Myocyte (in vitro differentiated cells): ENCODE data around the gene XXYLT1. TPM values are rescaled to one million over a fixed set of nuclear protein-coding genes. Genes with fewer than 3 reads are reported as not detected.
A peak's percentile ranks its signal among the peaks of the same experiment; 100 is the strongest.
"Not testable (repeated sequence)": the region's sequence is repeated elsewhere in the genome, so short reads cannot be mapped to it uniquely, and the experiment has no call there.

ENCODE experiments used
- DNase-seq: peaks from one replicate; pipeline ENCODE4 v3.0.0-alpha.2; 2012; ENCODE audit warnings: low read depth
- polyA plus RNA-seq: library from polyadenylated mRNA; unstranded; fragments of >200 nt; gene quantifications from one replicate; pipeline ENCODE4 v1.2.1, GENCODE V29; 2012; ENCODE audit warnings: missing spikeins
- total RNA-seq: library from RNA; depleted of rRNA; stranded (reverse); fragments of >200 nt; gene quantifications from 2 replicates; pipeline ENCODE4 v1.2.3, GENCODE V29; 2014

The XXYLT1 gene, protein sequence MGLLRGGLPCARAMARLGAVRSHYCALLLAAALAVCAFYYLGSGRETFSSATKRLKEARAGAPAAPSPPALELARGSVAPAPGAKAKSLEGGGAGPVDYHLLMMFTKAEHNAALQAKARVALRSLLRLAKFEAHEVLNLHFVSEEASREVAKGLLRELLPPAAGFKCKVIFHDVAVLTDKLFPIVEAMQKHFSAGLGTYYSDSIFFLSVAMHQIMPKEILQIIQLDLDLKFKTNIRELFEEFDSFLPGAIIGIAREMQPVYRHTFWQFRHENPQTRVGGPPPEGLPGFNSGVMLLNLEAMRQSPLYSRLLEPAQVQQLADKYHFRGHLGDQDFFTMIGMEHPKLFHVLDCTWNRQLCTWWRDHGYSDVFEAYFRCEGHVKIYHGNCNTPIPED
- total RNA-seq = 14.5 and 20.1 TPM in 2 replicates
- polyA plus RNA-seq = 21.7 TPM

DNA sequence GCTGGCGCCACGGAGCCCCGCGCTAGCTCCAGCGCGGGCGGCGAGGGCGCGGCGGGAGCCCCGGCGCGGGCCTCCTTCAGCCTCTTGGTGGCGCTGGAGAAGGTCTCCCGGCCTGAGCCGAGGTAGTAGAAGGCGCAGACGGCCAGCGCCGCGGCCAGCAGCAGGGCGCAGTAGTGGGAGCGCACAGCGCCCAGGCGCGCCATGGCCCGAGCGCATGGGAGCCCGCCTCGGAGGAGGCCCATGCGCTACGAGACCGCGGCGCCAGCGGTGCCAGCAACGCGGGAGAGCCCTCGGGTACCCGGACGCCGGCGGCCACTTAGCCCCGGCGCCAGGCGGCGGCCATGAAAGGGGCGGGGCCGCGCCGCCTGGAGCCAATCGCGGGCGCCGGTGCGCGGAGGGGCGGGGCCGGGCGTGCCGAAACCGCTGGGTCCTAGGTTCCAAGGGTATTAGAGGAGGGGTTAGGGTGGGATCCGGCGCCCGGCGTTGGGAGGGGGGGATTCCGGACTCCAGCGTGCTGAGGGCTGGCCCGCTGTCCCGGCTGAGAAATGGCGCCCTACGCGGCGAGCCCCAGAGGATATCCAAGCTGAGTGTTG, at the start of gene XXYLT1:
Gene XXYLT1 (minus strand): TSS at position 343 of the 593 bp plus-strand sequence. CDS start 101 bp downstream, at position 242.
- DNase-seq = peak; percentile 89

GRCh38 chr3:195319060-195319459, 48.1 kb upstream of the XXYLT1 start:
- no peak for DNase-seq

DNA sequence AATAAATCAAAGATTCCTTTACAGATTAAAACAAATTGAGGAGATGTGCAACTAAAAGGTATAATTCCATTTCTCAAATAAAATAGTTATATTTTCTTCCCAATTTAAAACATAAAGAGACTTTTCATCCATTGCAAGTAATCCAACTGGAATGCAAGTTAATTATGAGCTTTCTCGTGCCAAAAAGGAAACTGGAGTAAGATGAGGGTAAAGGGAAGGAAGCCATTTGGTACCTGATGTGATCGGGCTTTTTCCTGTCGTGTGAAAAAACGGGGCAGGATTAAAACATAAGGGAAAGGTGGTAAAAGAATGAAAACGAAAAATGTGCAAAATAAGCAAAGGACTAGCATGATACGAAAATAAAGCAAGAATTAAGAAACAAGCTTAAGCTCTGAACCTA, 41.8 kb upstream of the XXYLT1 start:
- no peak for DNase-seq

GRCh38 chr3:195307711-195308110, 36.8 kb upstream of the XXYLT1 start:
- no peak for DNase-seq

DNA sequence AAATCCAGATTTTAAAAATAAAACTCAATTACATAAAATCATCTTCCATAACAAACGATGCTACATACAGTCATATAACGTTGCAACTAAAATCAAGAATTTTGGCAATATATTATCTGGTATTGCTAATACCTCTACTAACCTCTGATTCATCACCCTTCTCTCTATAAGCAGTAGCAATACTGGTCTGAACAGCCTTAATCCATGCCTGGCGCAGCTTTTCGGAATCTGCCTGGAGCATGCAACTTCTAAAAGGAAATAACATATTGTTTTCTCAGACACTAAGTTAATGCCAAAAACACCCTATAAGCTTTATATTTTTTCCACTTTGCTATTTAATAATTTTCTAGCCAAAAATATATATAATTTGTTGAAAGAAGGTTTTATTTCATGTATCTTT, 35.4 kb upstream of the XXYLT1 start:
- no peak for DNase-seq

GRCh38 chr3:195302431-195302830, 31.5 kb upstream of the XXYLT1 start:
- DNase-seq = no peak

DNA sequence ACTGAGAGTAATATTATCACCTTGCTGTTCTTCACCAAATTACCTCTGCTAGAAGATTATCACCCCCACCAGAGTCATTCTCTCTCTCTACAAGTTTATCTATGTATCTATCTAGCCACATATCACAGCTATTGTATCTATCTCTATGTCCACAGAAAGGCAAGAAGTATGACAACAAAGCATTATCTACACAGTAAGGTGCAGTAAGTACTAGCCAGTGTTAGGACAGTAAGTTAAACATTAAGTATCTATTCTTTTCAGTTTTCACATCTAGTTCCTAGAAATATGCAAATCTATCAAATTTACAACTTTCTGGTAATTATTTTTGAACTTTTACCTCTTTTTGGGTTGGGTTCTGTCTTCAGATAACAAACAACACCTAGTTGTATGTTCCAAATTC, 26.5 kb upstream of the XXYLT1 start:
- no peak for DNase-seq

DNA sequence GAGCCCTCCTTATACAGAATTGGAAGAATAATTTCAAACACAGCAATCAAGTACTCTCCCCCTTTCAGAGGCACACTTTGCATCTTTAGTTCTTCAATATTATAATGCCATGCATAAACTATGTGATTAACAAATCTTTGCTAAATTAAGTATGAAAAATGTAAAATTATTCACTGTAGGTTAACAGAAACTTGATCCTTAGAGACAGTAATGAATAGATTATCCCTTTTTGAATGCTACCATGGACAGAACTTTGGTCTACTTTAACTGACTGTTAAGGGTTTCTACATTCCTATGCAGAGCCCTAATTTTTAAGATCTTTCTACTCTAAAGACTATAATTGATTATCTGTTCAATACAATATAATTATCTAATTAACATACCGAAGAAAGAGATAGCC, 25.7 kb upstream of the XXYLT1 start:
- DNase-seq = no peak

- no peak for DNase-seq
These were observed 20.2 kb upstream of the XXYLT1 start for GRCh38 chr3:195291121-195291520.

- DNase-seq = not testable (repeated sequence)
These were observed 19.7 kb upstream of the XXYLT1 start for GRCh38 chr3:195290643-195291042.

DNA sequence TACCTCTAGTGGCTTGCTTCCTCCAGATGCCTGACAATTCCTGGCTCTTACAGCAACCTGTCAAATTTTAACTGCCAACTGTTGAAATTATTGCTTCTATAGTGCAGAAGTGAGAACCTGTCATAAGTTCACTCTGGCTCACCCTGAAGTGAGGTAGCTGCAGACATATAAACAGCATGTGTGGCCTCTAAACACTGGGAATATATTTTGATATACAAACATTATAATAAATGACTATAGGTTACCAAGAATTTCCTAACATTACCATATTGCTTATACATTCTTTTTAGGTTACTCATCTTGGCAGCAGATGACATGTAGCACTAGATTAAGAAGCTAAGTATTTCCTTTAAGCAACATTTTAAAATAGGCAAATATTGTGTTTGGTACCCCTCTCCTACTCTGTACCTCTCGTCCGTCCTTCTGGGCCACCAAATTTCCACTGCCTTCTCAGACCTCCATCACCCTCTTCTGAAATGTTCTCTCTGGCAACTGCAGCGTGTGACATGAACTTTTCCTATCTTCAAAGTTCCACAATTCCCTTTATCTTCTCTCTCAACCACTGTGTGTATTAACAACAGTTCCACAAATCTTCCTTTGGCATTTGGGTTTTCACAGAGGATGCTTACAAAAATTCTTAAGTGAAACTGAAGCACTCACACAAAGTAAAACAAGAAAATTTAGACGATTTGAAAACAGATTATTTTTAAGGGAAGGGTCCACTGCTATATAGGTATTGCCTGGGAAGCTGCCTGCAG, 15.3 kb upstream of the XXYLT1 start:
- no peak for DNase-seq

DNA sequence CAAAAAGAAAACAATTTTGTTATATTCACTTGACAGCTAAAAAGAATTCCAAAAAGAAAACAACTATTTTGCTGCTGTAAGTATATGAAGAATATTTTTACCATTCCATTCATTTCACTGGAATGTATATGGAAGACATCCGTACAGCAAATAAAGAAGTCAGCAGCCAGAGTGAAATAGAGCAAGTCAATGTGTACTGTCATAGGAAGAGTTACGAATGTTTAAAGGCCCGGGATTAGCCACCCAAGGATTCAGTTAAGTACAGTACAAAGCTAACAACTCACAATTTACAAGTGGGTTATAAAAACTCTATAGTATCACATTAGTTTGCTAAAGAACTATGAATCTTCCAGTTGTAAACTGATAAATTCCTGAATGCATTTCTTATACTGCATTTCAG, 14.4 kb upstream of the XXYLT1 start:
- DNase-seq = no peak

DNA sequence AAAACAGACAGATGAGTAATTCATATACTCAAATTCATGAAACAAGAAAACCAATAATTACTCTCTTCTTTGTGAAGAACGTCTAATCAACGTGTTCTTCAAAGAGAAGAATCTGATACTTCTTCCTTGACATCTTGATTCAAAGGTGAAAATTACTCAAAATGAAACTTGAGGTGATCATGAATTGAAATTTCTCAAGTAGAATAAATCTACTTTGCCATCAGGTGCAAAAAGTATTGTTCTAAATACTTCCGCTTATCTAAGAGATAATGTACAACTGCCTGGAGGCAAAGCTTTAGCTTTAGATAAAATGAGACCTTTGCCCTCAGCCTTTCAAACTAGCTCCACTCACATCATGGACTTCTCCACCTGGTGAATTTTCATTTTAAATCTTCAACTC, 13.9 kb upstream of the XXYLT1 start:
- no peak for DNase-seq

GRCh38 chr3:195282961-195283360, 12.0 kb upstream of the XXYLT1 start:
- peak; percentile 6 for DNase-seq

GRCh38 chr3:195274259-195274966, 3.5 kb upstream of the XXYLT1 start:
- DNase-seq = no peak

DNA sequence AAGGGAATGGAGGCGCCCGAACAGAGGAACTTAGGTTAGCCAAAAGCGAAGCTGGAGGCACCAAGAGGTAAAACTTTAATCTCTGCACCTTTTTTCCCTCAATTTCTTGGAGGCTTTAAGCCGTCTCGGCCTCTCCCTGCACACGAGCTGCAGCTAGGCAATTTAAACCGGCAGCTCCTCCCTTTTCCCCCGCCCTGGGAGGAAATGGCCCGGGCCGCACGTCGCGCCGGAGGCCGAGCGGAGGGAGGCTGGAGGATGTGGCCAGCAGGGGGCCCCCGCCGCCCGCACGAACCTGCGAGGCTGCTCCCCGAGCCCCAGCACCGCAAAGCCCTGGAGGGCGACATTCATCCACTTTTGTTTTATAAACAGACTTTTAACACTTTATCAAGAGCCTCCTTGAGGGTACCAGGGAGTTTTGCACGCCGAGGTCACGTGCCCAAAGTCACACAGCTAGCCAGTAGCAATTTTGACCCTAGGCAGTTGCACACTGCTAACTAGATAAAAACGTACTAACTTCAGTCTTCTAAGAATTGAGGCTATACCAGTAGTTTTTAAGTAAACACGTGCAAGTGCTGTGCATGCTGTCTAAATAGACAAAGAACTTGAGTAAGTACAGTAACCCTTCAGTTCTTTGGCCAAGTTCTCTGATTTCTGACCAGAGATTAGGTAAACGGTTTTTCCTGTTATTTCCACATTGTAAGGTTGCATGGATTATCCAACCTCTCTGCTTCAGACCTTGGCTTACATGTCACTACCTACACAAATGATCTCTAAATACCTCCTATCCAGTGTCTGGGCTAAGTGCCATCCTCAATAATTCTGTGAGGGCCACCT, 668 bp upstream of the XXYLT1 start:
- peak; percentile 86 for DNase-seq

DNA sequence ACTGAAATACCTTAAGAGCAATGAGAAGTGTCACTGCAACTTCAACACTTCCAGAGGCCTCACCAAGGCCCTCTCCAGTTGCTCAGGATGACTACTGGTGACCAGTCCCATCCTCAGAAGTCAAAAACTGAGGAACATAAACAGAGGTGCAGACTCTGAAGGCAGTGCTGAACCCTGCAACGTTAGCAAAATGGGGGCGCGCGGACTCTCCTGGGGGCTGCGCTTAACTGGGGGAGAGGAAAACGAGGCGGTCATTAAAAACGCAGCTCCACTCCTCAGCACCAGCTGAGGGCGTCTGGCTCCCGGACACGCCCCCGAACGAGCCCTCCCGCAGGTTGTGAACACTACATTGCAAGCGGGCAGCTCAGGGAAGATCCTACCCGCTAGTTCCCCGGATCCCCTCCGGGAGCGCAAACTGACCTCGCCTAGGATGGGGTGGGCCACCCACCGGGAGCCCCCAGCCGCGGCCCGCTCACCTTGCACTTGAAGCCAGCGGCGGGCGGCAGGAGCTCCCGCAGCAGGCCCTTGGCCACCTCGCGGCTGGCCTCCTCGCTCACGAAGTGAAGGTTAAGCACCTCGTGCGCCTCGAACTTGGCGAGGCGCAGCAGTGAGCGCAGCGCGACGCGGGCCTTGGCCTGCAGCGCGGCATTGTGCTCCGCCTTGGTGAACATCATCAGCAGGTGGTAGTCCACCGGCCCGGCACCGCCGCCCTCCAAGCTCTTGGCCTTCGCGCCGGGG, 711 bp downstream of the XXYLT1 start:
- peak; percentile 45 for DNase-seq

GRCh38 chr3:195269375-195270078, 1.4 kb downstream of the XXYLT1 start:
- no peak for DNase-seq
